IPS-11a (cell line): ENCODE data around the gene CACNG4.
"Not testable (repeated sequence)": the region's sequence is repeated elsewhere in the genome, so short reads cannot be mapped to it uniquely, and the experiment has no call there.

Source experiments
- H3K4me3 ChIP-seq: one replicate; pipeline ENCODE4 v1.5.1; 2013; ENCODE audit warnings: low read depth, low read length, control low read depth

Gene CACNG4

GRCh38 chr17:67041119-67041518 is 76.6 kb downstream of the CACNG4 start:
- not testable (repeated sequence) for H3K4me3 ChIP-seq

GRCh38 chr17:67041531-67041930 is 77.0 kb downstream of the CACNG4 start:
- H3K4me3 ChIP-seq, result no peak overlapping the region

GRCh38 chr17:67041941-67042899 is 77.7 kb downstream of the CACNG4 start:
- no peak overlapping the region for H3K4me3 ChIP-seq

- H3K4me3 ChIP-seq, result no peak overlapping the region
These were observed 78.8 kb downstream of the CACNG4 start for GRCh38 chr17:67043283-67043682.

GRCh38 chr17:67044016-67044772 is 79.7 kb downstream of the CACNG4 start, which contains the start of gene CACNG1:
Gene CACNG1, plus strand, starts transcription at chr17:67044554. Its CDS starts 107 bp downstream, at chr17:67044661.
- H3K4me3 ChIP-seq, result no peak within 1 kb of the TSS

GRCh38 chr17:67044940-67045339 is 80.4 kb downstream of the CACNG4 start:
- H3K4me3 ChIP-seq, result no peak overlapping the region

GRCh38 chr17:67046398-67046797 is 81.9 kb downstream of the CACNG4 start:
- no peak overlapping the region for H3K4me3 ChIP-seq

GRCh38 chr17:67047382-67047781 is 82.9 kb downstream of the CACNG4 start:
- H3K4me3 ChIP-seq, result no peak overlapping the region

- no peak overlapping the region for H3K4me3 ChIP-seq
These were observed 84.7 kb downstream of the CACNG4 start for GRCh38 chr17:67049025-67049739.

- H3K4me3 ChIP-seq, result no peak overlapping the region
These were observed 85.6 kb downstream of the CACNG4 start for GRCh38 chr17:67050066-67050465.

- H3K4me3 ChIP-seq, result no peak overlapping the region
These were observed 86.1 kb downstream of the CACNG4 start for GRCh38 chr17:67050471-67051154.

GRCh38 chr17:67051155-67051538 is 86.6 kb downstream of the CACNG4 start:
- H3K4me3 ChIP-seq, result no peak overlapping the region

GRCh38 chr17:67051837-67052236 is 87.3 kb downstream of the CACNG4 start:
- no peak overlapping the region for H3K4me3 ChIP-seq

GRCh38 chr17:67052720-67053437 is 88.4 kb downstream of the CACNG4 start:
- H3K4me3 ChIP-seq, result no peak overlapping the region

GRCh38 chr17:67053438-67054000 is 89.0 kb downstream of the CACNG4 start:
- H3K4me3 ChIP-seq, result no peak overlapping the region

- no peak overlapping the region for H3K4me3 ChIP-seq
These were observed 89.6 kb downstream of the CACNG4 start for GRCh38 chr17:67054011-67054591.

- no peak overlapping the region for H3K4me3 ChIP-seq
These were observed 90.1 kb downstream of the CACNG4 start for GRCh38 chr17:67054608-67055007.

- no peak overlapping the region for H3K4me3 ChIP-seq
These were observed 90.5 kb downstream of the CACNG4 start for GRCh38 chr17:67055041-67055443.
